Astrocyte of the spinal cord (primary cell): ENCODE data around the gene ADGRG1.
A peak's percentile ranks its signal among the peaks of the same experiment; 100 is the strongest.

Source experiments
- DNase-seq: peaks from one replicate; pipeline ENCODE4 v3.0.0; 2011; ENCODE audit warnings: low read depth, low spot score
- H3K4me3 ChIP-seq: 2 replicates; pipeline ENCODE4 v1.5.1; 2011; ENCODE audit warnings: low read depth, mild to moderate bottlenecking, low read length, moderate library complexity
- CTCF ChIP-seq: IDR thresholded peaks from 2 replicates; pipeline ENCODE4 v1.5.1; 2012; ENCODE audit warnings: low read depth, mild to moderate bottlenecking, low read length, inconsistent platforms
- in situ Hi-C: cut with HindIII; loops from 2 replicates; pipeline ENCODE4 v1.10.0; 2017; ENCODE audit warnings: low sequenced_read_pairs

Gene ADGRG1

GRCh38 chr16:57610611-57611010 lies 17.8 kb upstream of the ADGRG1 start:
- in situ Hi-C loops = no loop called here
- DNase-seq = no peak

GRCh38 chr16:57611181-57611580 lies 17.2 kb upstream of the ADGRG1 start:
- peak; percentile 43 for DNase-seq
- H3K4me3 ChIP-seq = no peak overlapping the region
- no peak for TF ChIP-seq CTCF
- in situ Hi-C loops = no loop called here

More at GRCh38 chr16:57610611-57611010, 17.8 kb upstream of the ADGRG1 start:
- no peak overlapping the region for H3K4me3 ChIP-seq
- no peak for TF ChIP-seq CTCF

- TF ChIP-seq CTCF = no peak
- in situ Hi-C loops = no loop called here
- H3K4me3 ChIP-seq = no peak overlapping the region
- DNase-seq = no peak
These were observed 16.7 kb upstream of the ADGRG1 start for GRCh38 chr16:57611706-57612105.

- no peak overlapping the region for H3K4me3 ChIP-seq
- in situ Hi-C loops = no loop called here
- no peak for DNase-seq
- TF ChIP-seq CTCF = no peak
These were observed 15.9 kb upstream of the ADGRG1 start for GRCh38 chr16:57612494-57612893.

- no peak for TF ChIP-seq CTCF
- H3K4me3 ChIP-seq = no peak overlapping the region
- in situ Hi-C loops = no loop called here
- no peak for DNase-seq
These were observed 14.9 kb upstream of the ADGRG1 start for GRCh38 chr16:57613514-57613913.

GRCh38 chr16:57614536-57614935 lies 13.9 kb upstream of the ADGRG1 start:
- no peak for TF ChIP-seq CTCF
- H3K4me3 ChIP-seq = no peak overlapping the region
- DNase-seq = no peak
- in situ Hi-C loops = no loop called here

- no peak for DNase-seq
- TF ChIP-seq CTCF = no peak
- in situ Hi-C loops = no loop called here
- H3K4me3 ChIP-seq = no peak overlapping the region
These were observed 13.5 kb upstream of the ADGRG1 start for GRCh38 chr16:57614944-57615343.
